Cardiac fibroblast (primary cell): ENCODE results near the gene KYNU.
"Not testable (repeated sequence)": the region's sequence is repeated elsewhere in the genome, so short reads cannot be mapped to it uniquely, and the experiment has no call there.

ENCODE experiments used
- DNase-seq, 2 donors: peaks; one replicate each; pipeline versions ENCODE4 v3.0.0 to v3.0.0-alpha.2; 2010; ENCODE audit warnings: low read depth in 2 of 2
- H3K4me3 ChIP-seq, 2 donors: replicated peaks in 1 of 2; 1 replicate in 1 of 2; 2 replicates in 1 of 2; pipeline ENCODE4 v1.5.1; 2011; ENCODE audit warnings: low read depth in 2 of 2, low read length in 2 of 2, mild to moderate bottlenecking in 2 of 2, moderate library complexity in 1 of 2
- TF ChIP-seq, protein P1 (sequence below): IDR thresholded peaks from one replicate; pipeline ENCODE4 v1.5.1; 2011; ENCODE audit warnings: low read depth, mild to moderate bottlenecking, low read length, inconsistent platforms

The KYNU gene

DNA sequence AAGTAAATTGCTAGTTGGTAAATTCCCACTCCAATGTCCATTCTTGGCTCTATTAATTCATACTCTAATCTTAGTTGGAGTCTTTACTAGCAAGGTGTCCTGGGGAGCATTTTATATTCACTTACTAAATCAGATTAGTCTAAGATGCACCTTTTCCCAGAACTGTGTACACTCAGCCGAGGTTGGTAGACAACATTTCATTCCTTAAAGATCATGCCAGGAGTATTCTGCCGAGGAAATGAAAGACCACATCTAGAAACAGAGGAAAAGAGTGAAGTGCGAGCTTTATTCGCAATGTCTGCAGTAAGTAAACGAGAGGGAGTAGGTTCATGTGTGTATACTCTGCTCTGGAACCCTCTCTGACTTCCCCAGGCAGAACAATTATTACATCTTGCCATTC lies 14.6 kb upstream of the KYNU start:
- TF ChIP-seq, protein P1, sequence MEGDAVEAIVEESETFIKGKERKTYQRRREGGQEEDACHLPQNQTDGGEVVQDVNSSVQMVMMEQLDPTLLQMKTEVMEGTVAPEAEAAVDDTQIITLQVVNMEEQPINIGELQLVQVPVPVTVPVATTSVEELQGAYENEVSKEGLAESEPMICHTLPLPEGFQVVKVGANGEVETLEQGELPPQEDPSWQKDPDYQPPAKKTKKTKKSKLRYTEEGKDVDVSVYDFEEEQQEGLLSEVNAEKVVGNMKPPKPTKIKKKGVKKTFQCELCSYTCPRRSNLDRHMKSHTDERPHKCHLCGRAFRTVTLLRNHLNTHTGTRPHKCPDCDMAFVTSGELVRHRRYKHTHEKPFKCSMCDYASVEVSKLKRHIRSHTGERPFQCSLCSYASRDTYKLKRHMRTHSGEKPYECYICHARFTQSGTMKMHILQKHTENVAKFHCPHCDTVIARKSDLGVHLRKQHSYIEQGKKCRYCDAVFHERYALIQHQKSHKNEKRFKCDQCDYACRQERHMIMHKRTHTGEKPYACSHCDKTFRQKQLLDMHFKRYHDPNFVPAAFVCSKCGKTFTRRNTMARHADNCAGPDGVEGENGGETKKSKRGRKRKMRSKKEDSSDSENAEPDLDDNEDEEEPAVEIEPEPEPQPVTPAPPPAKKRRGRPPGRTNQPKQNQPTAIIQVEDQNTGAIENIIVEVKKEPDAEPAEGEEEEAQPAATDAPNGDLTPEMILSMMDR: no peak
- no peak for DNase-seq
- no peak overlapping the region for H3K4me3 ChIP-seq

DNA sequence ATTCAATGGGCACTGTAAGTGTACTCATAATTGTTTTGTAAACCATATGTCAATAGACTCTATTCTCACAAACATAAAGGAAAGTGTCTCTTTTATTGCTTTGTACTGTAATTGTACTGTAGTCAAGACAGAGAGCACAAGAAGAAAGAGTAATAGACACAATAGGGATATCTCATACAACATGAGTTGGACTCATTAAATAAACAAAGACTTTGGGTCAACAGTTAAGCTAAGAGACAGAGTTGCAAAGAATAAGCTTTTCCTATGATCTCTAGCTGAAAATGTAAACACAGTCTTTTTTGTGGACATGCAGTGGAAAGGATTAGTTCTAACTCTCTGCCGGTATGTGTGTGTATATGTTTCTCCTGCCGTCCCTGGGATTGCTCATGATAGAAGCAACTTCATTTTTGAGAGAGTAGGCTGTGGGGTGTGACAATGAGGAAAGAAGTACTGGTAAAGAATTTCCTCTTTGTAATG lies 13.9 kb upstream of the KYNU start:
- TF ChIP-seq, protein P1: no peak
- peak in 1 of 2 donors; percentile 49 for DNase-seq
- H3K4me3 ChIP-seq: no peak overlapping the region

DNA sequence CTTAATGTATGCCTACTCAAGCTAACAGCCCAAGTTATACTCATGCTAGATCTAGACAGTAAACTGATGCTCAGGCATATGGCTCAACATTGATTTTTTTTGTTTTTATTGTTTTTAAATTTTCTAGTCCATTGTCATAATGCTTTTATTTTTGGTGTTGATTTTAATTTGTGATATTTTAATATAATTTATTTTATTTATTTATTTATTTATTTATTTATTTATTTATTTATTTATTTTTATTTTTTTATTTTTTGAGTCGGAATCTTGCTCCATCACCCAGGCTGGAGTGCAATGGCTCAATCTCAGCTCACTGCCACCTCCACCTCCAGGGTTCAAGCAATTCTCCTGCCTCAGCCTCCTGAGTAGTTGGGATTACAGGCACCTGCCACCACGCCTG lies 12.9 kb upstream of the KYNU start:
- not testable (repeated sequence) for DNase-seq

DNA sequence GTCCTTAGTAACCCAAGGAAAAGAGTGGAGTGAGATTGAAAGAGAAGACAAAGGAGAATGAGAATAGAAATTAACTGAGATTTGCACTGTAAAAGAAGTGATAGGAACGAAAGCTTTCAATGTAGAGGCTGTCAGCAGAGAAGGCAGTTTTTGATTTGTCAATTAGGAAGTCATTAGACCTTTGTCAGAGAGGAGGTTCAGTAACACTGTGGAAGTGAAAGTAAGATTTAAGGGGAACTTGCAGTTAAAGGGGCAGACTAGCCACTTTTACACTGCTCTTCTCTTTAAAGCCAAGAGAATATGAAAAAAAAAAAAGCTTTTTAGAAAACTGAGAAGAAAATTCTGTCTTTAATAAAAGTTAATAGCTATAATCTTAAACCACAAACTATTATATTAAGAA lies 11.5 kb upstream of the KYNU start:
- DNase-seq: peak in 1 of 2 donors; percentile 22
- H3K4me3 ChIP-seq: no peak overlapping the region

More for the DNA sequence above, 12.9 kb upstream of the KYNU start:
- H3K4me3 ChIP-seq: not testable (repeated sequence)

DNA sequence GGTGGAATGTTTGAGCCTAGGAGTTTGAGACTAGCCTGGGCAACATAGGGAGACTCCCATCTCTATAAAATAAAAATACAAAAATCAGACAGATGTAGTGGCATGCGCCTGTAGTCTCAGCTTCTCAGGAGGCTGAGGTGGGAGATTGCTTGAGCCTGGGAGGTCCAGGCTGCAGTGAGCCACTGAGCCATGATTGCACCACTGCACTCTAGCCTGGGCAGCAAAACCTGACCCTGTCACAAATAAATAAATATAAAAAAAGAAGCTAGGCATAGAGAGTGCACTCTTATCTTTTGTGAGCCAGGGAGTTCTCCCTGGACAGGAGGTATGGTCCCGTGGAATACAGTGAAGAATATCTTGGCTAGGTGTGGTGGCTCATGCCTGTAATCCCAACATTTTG lies 11.0 kb upstream of the KYNU start:
- TF ChIP-seq, protein P1: no peak
- no peak overlapping the region for H3K4me3 ChIP-seq
- no peak for DNase-seq

More for the DNA sequence above, 11.5 kb upstream of the KYNU start:
- TF ChIP-seq, protein P1: no peak

DNA sequence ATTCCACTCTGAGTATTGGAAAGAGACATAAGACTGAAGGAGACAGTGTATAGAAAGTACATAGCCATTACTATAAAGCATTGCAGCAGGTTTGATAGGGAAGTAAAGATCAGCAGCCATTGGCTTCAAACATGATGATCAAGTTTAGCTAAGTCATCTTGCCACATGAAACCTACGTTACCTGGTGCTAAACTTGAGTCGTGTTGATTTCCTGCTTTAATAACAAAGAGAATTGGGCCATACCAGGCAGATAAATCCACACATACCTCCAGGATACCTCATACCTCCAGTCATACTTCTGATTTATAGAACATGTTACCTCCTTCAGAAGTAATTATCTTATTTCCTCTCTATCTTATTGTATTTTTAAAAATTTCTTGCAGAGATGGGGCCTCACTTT lies 10.3 kb upstream of the KYNU start:
- no peak for DNase-seq
- TF ChIP-seq, protein P1: no peak
- no peak overlapping the region for H3K4me3 ChIP-seq

DNA sequence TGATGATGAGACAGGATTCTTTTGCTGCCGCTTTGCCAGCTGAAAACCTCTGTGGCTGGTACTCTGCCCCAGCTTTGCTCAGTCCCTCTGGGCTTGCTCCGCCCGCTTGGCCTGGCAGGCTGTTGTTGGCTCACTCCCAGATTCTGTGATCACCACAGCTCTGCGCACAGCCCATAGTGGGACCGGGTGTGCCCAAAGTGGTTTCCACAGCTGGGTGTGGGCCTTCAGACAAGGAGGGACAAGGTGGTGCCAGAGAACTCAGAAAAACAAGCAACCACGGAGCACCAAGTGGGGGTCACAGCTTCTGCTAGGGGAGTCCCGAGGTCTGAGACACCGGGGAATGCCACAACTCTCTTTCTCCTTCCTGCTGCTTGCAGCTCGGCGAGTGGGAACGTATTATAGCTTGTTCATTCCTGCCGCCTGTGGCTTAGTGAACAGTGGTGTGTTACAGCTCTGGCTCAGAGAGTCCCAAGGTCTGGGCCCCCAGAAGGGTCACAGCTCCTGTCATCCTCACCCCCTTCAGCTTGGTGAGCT lies 9.2 kb upstream of the KYNU start:
- H3K4me3 ChIP-seq: no peak overlapping the region
- TF ChIP-seq, protein P1: no peak
- peak in 1 of 2 donors; percentile 38 for DNase-seq

DNA sequence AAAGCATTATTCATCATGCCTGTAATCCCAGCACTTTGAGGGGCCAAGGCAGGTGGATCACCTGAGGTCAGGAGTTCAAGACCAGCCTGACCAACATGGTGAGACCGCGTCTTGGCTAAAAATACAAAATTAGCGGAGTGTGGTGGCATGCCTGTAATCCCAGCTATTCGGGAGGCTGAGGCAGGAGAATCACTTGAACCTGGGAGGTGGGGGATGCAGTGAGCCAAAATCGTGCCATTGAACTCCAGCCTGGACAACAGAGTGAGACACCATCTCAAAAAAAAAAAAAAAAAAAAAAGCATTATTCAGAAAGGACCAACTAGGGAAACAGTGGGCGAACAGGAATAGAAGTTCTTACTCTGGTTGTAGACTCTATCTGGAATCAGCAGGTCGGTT lies 8.4 kb upstream of the KYNU start:
- not testable (repeated sequence) for DNase-seq, H3K4me3 ChIP-seq
